HUES6 (cell line): ENCODE results near the gene ENPP6.

Experiments
- H3K27ac ChIP-seq: 2 replicates; pipeline ENCODE4 v1.7.0; 2013; ENCODE audit warnings: low read depth, mild to moderate bottlenecking, low read length, inconsistent platforms
- H3K27me3 ChIP-seq: 2 replicates; pipeline ENCODE4 v1.6.1; 2013; ENCODE audit warnings: low read length; ENCODE audit not compliant: control insufficient read depth, insufficient read depth
- H3K36me3 ChIP-seq: 2 replicates; pipeline ENCODE4 v1.6.1; 2013; ENCODE audit warnings: low read length; ENCODE audit not compliant: control insufficient read depth, insufficient read depth
- H3K4me1 ChIP-seq: 2 replicates; pipeline ENCODE4 v1.6.1; 2013; ENCODE audit warnings: low read length; ENCODE audit not compliant: control insufficient read depth, insufficient read depth
- H3K4me3 ChIP-seq: 2 replicates; pipeline ENCODE4 v1.5.1; 2013; ENCODE audit warnings: low read depth, low read length
- H3K9ac ChIP-seq: one replicate; pipeline ENCODE4 v1.6.1; 2013; ENCODE audit warnings: mild to moderate bottlenecking, low read length
- H3K9me3 ChIP-seq: 2 replicates; pipeline ENCODE4 v1.6.1; 2013; ENCODE audit warnings: low read depth, low read length; ENCODE audit not compliant: control insufficient read depth, insufficient read depth

Gene ENPP6

DNA sequence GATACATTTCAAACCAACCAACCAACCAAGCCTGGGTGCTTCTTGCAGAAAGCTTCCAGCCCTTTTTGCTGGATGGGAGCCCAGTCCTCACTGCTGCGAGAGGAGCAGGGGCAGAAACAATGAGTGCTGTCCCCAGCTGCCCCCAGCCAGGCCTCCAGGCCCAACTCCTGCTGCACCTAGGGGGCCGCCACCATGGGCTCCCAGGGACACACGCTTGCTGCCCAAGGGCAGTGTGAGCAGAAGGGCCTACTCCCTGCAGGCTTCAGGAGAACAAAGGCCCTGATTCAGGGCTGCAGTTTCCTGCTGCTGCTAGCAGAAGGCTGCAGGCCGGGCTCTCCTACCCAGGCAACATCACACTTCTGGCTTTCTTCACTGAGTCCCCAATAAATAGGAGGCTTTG is 37.7 kb upstream of the ENPP6 start:
- Histone ChIP-seq H3K4me3 (no peak overlapping the region), H3K36me3 (no peaks in the 10 kb centered on the region), H3K27me3 (no peaks in the 10 kb centered on the region), H3K9me3 (peaks cover 17% of the 10 kb centered on the region), H3K27ac (no peak overlapping the region), H3K9ac (no peak overlapping the region), H3K4me1 (peaks cover 4% of the 10 kb centered on the region; the same call in 1 of the 2 replicates)

DNA sequence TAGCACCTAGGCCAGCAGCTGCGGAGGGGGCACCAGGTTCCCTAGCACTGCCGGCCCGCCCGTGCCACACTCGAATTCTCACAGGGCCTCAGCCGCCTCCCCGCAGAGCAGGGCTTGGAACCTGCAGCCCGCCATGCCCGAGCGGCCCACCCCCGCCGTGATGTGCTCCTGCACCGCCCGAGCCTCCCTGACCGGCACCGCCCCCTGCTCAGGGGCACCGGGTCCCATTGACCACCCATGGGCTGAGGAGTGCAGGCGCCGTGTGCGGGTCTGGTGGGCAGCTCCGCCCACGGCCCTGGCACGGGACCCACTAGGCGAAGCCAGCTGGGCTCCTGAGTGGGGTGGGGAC is 35.4 kb upstream of the ENPP6 start:
- Histone ChIP-seq H3K9ac (no peak overlapping the region), H3K27me3 (no peaks in the 10 kb centered on the region), H3K4me3 (no peak overlapping the region), H3K4me1 (no peaks in the 10 kb centered on the region), H3K27ac (no peak overlapping the region), H3K9me3 (peaks cover 17% of the 10 kb centered on the region), H3K36me3 (no peaks in the 10 kb centered on the region)

DNA sequence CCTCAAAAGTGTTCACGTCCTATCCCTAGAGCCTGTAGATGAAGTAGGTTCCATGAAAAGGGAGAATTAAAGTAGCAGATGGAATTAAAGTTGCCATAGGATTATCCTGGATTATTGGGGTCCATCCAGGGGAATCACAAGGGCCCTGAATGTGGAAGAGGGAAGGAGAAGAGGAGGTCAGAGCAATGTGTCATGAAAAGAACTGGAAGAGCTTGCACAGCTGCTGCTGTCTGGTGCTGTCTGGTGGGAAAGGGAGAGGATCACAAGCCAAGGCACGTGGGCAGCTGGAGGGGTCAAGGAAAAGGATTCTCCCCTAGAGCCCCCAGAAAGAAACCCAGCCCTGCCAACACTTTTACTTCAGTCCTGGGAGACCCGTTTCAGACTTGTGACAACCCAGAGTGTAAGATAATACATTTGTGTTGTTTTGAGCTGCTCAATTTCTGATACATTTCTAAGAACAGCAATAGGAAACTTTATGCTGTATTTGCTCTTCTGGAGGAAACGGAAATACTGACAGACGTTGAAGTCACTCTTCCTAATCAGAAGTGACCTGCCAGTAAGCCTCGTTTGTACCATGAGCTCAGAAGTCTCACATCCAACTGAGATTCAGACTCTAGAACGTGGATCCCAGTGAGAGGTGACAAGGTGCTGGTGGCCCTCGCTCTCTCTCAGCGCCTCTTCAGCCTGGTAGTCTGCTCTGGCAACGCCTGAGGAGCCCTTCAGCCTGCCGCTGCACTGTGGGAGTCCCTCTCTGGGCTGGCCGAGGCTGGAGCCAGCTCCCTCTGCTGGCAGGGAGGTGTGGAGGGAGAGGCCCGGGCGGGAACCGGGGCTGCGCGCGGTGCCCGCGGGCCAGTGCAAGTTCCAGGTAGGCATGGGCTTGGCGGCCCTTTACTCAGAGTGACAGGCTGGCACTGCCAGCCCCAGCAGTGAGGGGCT is 34.7 kb upstream of the ENPP6 start:
- Histone ChIP-seq H3K4me1 (no peaks in the 10 kb centered on the region), H3K27me3 (no peaks in the 10 kb centered on the region), H3K4me3 (no peak overlapping the region)

DNA sequence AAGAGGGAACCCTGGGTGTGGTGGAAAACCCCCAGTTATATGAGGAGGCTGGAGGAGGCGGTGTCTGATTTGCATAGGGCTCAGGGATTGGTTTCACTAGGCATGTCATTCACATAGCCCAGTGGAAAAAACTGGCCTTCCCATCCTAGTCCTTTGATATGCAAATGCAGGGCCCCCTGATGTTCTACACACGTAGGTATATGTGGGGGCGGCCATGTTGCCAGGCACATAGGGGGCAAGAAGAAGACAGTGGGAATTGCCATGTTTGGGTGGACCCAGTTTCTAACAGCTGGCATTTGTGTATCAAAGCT is 34.0 kb upstream of the ENPP6 start:
- H3K27me3 ChIP-seq = no peaks in the 10 kb centered on the region
- no peaks in the 10 kb centered on the region for H3K4me1 ChIP-seq
- no peak overlapping the region for H3K9ac ChIP-seq
- no peak overlapping the region for H3K4me3 ChIP-seq
- H3K36me3 ChIP-seq = no peaks in the 10 kb centered on the region
- peaks cover 17% of the 10 kb centered on the region for H3K9me3 ChIP-seq
- no peak overlapping the region for H3K27ac ChIP-seq

More for the DNA sequence above, 34.7 kb upstream of the ENPP6 start:
- peaks cover 17% of the 10 kb centered on the region for H3K9me3 ChIP-seq
- no peak overlapping the region for H3K27ac ChIP-seq
- H3K9ac ChIP-seq = no peak overlapping the region
- no peaks in the 10 kb centered on the region for H3K36me3 ChIP-seq

DNA sequence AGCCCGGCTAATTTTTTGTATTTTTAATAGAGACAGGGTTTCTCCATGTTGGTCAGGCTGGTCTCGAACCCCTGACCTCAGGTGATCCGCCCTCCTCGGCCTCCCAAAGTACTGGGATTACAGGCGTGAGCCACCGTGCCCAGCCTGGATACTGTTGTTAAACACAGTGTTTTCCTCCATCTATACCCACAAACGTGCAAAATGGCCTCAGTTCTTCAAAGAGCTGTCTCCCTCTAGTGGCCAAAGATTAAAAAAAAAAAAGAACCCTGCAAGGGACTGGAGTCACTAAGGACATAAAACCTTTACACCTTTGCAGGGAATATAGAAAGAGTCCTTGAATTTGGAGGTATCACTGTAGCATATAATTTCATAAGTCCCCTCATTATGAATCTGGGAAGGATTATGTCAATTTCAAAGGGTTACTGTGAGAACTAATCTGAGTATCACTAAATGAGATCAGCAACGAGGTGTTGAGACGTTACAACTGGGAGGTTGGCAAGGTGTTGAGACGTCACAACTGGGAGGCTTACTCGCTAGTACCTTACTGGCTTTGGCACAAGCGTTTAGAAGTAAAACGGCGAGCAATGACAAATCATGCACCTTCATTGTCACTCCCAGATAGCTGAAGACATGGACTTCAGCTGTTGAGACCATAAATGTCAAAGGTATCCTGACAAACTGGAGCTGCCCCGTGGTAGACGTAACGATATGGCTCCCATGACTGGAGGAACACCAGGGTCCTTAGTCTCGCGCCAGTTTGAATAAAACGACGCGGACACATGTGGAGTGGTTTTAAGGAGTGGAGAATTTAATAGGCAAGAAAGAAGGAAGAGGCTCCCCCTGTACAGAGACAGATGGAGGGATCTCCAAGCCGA is 33.4 kb upstream of the ENPP6 start:
- Histone ChIP-seq H3K27ac (no peak overlapping the region), H3K4me1 (no peaks in the 10 kb centered on the region), H3K9ac (no peak overlapping the region), H3K9me3 (peaks cover 17% of the 10 kb centered on the region), H3K27me3 (no peaks in the 10 kb centered on the region), H3K36me3 (no peaks in the 10 kb centered on the region), H3K4me3 (no peak overlapping the region)

DNA sequence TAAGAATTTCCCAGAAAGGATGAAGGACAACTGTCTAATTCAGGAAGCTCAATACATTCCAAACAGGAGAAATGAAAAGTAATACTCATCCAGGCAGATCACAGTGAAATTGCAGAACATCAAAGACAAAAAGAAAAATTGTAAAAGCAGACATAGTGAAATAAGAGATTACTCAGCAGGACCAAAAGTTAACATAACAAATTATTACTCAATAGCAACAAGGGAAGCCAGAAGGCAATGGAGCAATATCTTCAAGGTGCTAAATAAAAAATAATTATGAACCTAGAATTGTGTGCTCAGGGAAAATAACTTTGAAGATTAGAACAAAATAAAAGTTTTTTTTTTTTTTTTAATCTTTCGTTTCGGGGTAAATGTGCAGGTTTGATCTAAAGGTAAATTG is 30.5 kb upstream of the ENPP6 start:
- Histone ChIP-seq H3K27me3 (no peaks in the 10 kb centered on the region), H3K9ac (no peak overlapping the region), H3K27ac (no peak overlapping the region), H3K36me3 (no peaks in the 10 kb centered on the region), H3K4me3 (no peak overlapping the region), H3K4me1 (no peaks in the 10 kb centered on the region), H3K9me3 (peaks cover 17% of the 10 kb centered on the region)

DNA sequence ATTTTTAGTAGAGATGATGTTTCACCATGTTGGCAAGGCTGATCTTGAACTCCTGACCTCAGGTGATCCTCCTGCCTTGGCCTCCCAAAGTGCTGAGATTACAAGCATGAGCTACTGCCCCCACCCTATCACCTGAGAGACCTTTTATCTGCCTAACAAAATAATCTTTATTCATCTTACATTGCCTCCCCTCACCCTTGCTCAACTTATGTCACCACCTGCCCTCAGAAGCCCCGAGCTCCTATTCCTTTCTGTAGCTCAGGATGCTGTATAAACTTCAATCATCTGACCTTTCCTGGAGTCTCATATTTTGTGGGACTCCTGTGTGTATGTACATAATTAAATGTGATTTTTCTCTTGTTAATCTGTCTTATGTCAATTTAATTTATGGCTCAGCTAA is 29.7 kb upstream of the ENPP6 start:
- H3K4me1 ChIP-seq = no peaks in the 10 kb centered on the region
- H3K9me3 ChIP-seq = peaks cover 10% of the 10 kb centered on the region
- no peak overlapping the region for H3K4me3 ChIP-seq
- H3K9ac ChIP-seq = no peak overlapping the region
- H3K27ac ChIP-seq = no peak overlapping the region
- H3K36me3 ChIP-seq = no peaks in the 10 kb centered on the region
- H3K27me3 ChIP-seq = no peaks in the 10 kb centered on the region

DNA sequence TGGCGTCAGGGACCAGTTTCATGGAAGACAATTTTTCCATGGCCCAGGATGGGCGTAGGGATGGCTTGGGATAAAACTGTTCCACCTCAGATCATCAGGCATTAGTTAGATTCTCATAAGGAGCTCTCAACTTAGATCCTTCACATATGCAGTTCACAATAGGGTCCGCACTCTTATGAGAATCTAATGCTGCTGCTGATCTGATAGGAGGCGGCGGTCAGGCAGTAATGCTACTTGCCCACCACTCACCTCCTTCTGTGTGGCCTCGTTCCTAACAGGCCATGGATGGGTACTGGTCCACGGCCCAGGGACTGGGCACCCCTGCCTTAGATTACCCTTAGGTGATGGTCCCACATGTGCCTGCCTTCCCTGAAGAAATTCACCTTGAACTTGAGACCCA is 28.8 kb upstream of the ENPP6 start:
- no peaks in the 10 kb centered on the region for H3K27me3 ChIP-seq
- H3K36me3 ChIP-seq = no peaks in the 10 kb centered on the region
- H3K9ac ChIP-seq = no peak overlapping the region
- H3K27ac ChIP-seq = no peak overlapping the region
- H3K9me3 ChIP-seq = peaks cover 2% of the 10 kb centered on the region; the same call in 1 of the 2 replicates
- H3K4me3 ChIP-seq = no peak overlapping the region
- H3K4me1 ChIP-seq = no peaks in the 10 kb centered on the region

DNA sequence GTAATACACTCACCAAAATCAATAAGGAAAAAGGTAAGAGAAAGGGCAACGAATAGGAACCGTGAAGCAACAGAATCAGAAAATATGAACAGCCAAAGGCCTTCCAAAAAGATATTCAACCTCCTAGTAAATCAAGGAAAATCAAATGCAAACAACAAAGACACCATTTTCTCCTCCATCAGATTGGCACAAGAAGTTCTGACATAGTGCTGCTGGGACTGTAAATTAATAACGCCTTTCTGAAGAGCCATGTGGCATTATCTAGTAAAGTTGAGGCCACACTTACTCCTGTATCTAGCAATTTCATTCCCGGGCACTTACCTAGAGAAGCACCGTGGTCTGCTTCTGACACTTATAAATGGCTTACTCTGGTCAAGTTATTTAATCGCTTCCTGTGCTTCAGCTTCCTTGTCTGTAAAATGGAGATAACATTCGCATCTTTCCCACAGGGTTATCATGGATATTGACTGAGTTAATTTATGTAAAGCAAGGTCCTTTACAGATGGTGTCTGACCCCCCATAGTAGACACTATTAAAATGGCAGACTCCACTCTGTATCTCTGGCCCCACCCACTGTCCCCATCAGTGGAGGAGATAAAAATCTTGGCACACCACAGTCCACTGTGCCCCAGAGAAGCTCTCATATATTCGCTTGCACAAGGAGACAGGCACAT is 20.5 kb upstream of the ENPP6 start:
- no peak overlapping the region for H3K9ac ChIP-seq
- H3K4me3 ChIP-seq = no peak overlapping the region
- no peak overlapping the region for H3K27ac ChIP-seq
- no peaks in the 10 kb centered on the region for H3K27me3 ChIP-seq
- no peaks in the 10 kb centered on the region; the same call in 1 of the 2 replicates for H3K4me1 ChIP-seq
- H3K36me3 ChIP-seq = no peaks in the 10 kb centered on the region
- no peaks in the 10 kb centered on the region for H3K9me3 ChIP-seq

DNA sequence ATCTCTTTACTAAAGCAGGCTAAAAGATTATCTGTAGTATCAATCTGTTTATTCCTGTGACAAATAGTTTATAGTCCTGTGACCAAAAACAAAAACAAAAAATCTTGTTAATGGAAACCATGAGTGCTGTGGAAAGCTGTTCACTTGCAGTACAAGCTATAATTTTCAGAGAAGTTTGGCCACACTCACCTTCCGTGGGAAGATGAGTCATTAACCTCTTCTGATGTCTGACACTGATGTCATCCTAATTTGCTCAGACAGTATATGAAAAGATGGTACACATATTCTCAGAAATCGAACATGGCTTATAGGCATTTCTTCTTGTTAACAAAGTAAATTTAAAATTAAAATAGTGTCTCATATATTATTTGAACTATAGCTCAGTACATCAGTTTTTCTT is 19.9 kb upstream of the ENPP6 start:
- no peak overlapping the region for H3K4me3 ChIP-seq
- no peaks in the 10 kb centered on the region for H3K36me3 ChIP-seq
- no peak overlapping the region for H3K27ac ChIP-seq
- H3K4me1 ChIP-seq = no peaks in the 10 kb centered on the region; the same call in 1 of the 2 replicates
- H3K9me3 ChIP-seq = no peaks in the 10 kb centered on the region
- H3K9ac ChIP-seq = no peak overlapping the region
- H3K27me3 ChIP-seq = no peaks in the 10 kb centered on the region

DNA sequence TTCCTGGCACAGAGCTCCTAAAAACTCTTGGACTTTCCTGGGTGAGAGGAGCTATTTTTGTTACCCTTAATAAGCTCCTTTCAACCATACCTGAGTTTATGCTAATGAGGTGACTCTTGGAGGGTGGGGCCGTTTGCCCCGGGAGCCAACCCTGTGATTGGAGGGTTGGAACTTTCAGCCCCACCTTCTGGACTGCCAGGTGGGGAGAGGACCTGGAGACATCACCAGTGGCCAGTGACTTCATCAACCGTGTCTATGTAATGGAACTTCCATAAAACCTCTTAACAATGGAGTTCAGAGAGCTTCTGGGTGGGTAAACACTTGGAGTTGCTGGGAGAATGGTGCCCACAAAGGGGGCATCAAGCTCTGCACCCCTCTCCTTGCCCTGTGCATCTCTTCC is 17.9 kb upstream of the ENPP6 start:
- H3K27me3 ChIP-seq = no peaks in the 10 kb centered on the region
- H3K4me3 ChIP-seq = no peak overlapping the region
- no peaks in the 10 kb centered on the region for H3K9me3 ChIP-seq
- no peaks in the 10 kb centered on the region for H3K36me3 ChIP-seq
- H3K4me1 ChIP-seq = no peaks in the 10 kb centered on the region; the same call in 1 of the 2 replicates
- H3K9ac ChIP-seq = no peak overlapping the region
- H3K27ac ChIP-seq = no peak overlapping the region
